ENCODE data around the gene SNED1.

The SNED1 gene

DNA sequence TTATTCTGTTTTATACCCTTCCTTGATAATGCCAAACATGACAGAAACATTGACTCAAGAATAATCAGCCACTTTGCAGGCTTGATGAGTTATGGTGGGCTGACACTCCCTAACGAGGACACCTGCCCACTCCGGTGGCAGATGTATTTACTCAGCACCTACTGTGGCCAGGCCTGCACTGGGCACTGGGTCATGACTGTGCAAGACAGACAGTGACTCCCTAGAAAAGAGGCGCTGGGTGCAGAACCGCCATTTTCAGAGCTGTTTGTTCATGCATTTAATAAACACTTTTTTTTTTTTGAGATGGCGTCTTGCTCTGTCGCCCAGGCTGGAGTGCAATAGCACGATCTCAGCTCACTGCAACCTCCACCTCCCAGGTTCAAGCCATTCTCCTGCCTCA is 32.5 kb downstream of the SNED1 start:
- no peak for DNase-seq

DNA sequence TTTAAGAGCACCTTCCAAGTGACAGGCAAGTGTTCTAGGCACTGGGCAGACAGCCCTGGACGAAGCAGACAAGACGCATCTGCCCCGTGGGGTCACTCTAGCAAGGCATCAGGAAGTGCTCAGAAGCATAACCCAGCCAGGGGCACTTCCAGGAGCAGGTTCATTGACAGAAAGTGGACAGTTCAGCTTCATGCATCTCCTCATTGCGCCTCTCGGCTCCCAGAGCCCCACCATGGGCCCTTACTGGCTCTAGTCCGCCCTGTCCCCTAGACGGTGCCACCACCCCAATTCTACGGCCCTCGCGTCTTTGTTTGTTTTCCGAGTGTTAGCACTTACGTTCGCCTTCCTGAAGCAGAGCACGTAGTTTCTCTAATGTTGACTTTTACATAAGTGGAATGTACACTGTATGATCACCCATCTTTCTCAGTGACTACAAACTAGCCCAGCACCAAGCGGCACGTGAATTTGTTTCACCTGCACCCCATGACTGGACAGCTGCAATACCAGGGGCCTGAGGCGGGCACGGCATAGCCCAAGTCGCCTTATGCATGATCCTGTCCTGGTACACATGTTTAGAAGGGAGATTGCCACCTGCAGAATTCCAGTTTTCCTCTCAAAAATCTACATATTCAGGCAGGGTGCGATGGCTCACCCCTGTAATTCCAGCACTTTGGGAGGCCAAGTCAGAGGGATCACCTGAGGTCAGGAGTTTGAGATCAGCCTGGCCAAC is 33.2 kb downstream of the SNED1 start:
- DNase-seq = no peak

DNA sequence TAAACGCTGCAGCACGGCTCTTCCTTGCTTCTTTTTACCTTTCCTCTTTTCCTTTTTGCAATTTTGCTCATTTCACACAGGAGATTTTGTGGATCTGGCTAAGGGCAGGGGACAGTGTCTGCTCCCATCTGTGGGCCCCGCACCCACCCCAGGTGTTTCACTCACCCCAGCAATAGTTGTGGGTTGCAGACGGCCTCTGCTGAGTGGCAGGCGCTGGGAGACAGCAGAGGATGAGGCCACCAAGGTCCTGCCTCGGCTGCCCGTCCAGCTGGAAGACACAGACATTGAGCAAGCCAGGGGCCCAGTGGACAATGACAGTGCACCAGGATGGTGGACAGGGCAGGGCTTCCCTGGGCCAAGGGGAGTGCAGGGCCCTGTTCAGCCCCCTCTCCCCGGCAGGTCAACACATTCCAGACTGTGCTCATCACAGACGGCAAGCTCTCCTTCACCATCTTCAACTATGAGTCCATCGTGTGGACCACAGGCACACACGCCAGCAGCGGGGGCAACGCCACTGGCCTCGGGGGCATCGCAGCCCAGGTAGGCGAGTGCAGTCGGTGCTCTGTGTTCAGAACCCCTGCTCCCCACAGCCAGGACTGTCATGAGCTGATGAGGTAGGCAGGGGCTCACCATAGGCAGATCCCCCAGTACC is 35.0 kb downstream of the SNED1 start:
- DNase-seq = no peak

DNA sequence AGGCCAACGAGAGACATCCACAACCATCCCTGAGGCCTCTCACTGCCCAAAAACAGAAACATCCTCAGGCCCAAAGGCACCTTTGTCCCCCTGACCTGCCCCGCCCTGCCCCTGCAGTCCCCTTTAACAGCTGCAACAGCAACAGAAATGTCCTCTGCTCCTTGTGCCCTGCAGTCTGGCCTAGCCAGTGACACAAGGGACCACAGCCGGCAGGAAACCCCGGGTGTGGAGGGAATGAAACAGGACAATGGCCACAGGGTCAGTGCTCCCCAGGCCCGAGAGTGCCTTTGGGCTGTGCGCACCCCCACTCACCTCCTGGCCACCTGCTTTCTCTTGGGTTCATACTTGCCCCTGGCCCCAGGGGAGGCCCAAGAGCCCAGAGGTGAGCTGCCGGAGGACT is 35.6 kb downstream of the SNED1 start:
- no peak for DNase-seq

DNA sequence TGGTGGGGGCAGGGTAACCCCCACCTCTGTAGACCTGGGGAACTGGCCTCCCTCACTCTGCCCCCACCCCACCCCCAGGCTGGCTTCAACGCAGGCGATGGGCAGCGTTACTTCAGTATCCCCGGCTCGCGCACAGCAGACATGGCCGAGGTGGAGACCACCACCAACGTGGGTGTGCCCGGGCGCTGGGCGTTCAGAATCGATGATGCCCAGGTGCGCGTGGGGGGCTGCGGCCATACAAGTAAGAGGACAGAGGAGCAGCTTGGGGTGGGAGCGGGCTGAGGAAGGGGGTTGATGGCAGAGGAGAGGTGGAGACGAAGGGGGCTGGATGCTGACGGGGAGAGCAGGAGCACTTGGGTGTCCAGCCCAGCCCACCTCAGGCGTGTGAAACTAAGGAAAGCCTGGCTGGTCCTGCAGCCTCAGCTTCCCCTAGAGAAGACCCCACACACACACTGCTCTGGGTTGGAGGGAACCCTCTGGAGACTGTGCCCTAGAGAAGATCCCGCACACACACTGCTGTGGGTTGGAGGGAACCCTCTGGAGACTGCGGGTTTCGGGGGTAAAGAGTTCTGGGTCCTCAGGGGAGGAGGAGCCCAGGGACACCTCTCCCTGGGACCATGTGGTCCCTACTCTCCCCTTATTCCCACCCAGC is 36.2 kb downstream of the SNED1 start:
- no peak for DNase-seq

DNA sequence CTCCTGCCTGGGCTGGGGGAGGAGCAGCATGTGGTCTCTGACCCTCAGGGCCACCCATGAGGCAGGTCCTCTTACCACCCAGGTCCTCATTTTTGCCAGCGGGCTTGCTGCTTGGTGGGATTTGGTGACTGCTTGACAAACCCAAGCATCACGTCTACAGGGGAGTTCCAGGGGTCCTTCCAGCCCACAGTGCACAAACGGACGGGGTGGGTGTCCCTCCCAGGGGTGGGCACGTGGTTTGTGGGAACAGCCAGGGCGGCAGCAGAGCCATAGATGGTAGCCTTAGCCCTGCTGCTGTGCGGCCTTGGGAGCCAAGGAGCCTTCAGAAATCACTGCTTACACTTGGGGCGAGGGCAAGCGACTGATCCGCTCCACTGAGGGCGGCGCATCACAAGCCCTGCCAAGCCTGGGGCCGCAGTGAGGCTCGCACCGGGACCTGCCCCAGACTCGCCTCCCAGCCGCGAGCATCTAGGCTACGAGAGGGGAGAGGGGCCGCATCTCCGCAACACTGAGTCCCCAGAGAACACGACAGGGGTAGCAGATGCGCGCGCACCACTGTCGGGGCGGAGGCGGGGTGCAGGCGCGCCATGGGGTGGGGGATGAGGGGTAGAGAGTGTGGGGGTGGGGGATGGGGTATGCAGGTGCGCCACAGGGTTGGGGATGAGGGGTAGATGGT is 36.9 kb downstream of the SNED1 start:
- DNase-seq = peak in 1 of 2 experiments; percentile 38

DNA sequence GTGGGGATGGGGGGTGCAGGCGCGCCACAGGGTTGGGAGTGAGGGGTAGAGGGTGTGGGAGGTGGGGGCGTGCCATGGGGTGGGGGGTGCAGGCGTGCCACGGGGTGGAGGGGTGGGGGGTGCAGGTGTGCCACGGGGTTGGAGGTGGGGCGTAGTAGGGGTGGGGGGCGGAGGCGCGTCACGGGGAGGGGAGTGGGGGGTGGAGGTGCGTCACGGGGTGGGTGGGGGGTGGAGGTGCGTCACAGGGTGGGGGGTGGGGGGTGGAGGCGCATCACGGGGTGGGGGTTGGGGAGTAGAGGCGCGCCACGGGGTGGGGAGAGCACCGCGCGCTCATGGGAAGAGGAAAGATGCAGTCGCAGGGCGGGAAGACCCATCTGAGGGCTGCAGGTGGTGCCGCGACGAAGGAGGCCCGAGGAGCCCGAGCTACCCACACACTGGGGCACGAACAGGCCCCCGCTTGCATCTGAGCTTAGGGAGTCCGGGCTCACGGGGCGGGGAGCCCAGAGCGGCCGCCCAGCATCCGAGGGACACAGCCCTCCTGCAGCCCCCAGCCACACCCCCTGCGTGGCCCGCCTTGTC is 37.5 kb downstream of the SNED1 start:
- DNase-seq = no peak

DNA sequence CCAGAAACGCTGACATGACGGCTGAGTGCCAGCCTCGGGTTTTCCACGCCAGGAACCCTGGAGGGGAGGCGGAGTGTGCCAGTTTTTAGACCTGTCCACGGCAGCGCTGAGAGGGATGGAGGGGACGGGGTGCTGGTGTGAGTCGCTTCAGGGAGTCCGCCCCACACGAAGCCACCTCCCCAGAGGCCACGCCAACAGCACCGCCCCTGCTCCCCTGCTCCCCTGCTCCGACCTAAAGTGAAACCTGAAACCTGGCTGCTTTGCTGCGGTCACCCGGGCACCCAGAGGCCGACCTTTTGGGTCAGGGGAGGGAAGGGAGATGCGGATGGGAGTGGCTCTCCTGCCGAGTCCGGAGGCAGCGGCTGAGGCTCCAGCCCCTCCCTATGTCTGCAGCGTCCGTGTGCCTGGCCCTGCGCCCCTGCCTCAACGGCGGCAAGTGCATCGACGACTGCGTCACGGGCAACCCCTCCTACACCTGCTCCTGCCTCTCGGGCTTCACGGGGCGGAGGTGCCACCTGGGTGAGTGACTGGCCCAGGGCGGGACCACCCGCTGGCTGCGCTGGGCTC is 38.1 kb downstream of the SNED1 start:
- peak; percentile 70 to 75 for DNase-seq

DNA sequence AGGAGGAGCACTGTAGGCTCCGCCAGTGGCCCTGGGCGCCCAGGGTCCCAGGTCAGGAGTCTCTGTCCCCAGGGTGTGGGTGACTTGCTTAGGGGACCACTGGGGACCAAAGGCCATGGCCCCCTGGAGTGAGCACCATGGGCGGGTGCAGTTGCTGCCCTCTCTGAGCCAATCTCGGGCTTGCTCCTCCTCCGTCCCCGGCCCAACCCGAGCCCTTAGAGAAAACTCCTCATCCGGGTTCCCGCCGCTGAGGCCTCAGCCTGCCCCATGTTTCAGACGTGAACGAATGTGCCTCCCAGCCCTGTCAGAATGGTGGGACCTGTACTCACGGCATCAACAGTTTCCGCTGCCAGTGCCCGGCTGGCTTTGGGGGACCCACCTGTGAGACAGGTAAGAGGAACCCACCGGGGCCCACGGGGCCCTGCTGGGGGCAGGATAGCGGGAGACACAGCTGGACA is 38.6 kb downstream of the SNED1 start:
- DNase-seq = peak; percentile 39 to 51

DNA sequence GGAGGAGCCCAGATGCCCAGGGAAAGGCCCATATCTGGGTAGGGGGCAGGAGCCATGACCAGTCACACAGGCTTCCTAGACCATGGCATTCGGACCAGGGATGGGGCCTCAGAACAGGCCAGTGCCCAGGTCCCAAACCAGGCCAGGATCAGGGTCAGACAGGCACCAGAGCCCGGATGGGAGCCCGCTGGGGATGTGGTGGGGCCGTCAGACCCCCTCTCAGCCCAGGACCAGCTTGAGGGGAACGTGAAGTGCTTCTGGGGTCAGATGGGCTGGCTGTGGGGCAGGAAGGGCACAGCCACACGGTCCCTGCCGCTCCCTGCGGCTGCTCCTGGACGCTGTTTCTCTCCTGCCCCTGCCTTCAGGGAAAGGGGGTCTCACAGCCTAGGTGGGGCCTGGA is 39.1 kb downstream of the SNED1 start:
- no peak for DNase-seq

DNA sequence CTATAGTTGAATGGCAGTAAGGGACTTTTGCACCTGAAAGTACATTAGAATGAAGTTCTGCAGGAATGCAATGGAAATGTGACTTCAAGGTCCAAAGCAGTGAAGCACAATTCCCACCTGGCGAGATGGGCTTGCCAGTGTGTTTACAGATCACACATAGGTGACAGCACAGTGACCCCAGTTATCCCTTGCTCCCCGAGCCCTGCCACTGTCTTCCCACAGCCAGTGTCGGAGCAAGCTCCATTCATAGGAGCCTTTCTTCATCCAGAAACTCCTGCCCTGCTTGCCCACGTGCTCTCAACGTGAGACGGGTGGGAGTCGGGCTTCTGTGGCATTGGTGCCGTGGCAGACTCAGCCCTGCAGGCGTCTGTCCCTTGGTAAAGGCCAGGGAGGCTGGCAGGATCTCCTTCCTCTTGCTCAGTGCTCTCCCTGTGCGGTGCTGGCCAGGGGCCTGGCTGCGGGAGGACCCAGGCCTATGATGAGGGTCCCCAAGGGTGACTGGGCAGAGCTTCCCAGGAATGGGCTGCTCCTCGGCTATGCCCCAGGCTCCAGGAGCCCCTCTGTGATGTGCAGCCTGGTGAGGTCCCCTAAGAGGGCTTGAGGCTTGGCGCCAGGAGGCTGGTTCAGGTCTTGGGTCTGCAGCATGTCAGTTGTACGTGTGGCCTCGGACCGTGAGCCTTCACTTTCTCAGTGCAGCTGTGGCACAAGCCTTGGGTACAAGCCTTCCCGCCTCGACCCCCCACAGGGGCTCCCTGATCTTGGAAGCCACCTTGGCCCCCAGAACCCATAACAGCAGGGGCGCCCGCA is 40.2 kb downstream of the SNED1 start:
- DNase-seq = no peak

DNA sequence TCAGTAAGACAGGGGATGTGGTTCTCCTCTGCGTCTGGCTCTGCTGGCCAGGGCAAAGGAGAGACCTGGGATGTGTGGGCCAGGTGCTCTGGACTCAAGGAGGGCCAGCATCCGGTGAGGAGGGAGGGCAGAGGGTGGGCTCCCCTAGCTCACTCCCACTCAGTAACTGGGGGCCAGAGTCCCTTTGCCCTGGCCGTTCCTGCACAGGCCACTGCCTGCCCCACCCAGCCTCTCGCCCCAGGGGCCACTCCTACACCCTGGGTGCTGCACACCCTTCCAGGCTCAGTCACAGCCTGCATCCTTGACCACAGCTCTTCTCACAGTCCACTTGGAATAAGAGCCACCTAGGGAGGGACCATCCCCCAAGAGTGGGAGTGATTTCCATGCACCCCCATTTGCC is 41.0 kb downstream of the SNED1 start:
- DNase-seq = no peak

DNA sequence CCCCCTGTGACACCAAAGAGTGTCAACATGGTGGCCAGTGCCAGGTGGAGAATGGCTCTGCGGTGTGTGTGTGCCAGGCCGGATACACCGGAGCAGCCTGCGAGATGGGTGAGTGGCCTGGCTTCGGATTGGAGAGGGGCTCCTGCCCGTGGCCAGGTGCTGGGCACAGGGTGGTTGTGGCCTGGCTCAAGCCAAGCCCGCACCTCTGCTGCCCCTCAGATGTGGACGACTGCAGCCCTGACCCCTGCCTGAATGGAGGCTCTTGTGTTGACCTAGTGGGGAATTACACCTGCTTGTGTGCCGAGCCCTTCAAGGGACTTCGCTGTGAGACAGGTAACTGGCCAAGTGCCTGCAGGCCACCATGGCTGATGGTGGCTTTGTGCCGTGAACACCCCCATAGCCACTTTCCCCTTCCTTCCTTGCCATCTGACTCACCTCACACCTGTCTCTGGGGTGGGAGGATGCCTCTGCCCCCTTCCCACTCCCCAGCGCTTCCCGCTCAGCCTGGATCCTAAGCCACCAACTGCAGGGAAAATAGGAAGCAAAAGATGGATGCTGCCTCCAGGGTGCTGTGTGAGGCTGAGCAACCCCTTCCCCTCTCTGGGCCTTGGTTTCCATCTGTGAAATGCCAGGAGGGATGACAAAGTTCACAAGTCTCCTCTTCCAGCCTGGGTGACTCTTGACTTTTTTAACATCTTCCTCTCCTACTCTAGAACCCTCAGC is 41.8 kb downstream of the SNED1 start:
- DNase-seq = no peak

DNA sequence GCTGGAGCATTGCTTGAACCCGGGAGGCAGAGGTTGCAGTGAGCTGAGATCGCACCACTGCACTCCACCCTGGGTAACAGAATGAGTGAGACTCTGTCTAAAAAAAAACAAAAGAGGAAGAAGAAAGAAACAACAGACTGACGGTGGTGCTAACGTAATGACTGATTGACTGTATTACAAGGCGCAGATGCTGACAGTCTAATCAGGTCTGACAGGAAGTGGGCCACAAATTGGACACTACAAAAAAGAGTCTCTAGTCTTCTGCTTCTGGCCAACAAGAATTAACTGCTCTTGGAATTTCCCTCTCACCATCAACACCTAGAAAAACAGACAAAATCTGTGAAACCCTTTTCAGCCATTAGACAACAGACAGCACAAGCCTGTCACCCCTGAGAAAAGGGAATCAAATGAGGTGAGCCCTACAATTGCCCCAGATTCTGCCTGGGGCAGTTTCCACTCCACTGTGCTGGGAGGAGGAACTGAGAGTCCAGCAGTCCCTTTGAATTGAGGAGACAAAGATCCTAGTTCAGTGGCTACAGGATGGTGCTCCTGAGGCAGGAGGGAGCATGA is 43.3 kb downstream of the SNED1 start:
- DNase-seq = no peak

DNA sequence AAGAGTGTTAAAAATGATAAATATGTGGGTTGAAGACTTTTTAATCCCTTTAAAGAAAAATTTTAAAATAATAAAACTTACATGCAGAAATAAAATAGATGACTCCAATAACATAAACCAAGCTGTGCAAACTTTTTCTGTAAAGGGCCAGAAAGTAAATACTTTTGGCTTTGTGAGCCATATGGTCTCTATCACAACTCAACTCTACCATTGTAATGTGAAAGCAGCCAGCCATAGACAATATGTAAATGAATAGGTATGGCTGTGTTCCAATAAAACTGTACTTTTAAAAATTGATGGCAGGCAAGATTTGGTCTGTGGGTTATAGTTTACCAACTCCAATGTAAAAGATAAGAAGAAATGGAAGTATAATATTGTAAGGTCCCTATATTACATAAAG is 45.2 kb downstream of the SNED1 start:
- DNase-seq = no peak

DNA sequence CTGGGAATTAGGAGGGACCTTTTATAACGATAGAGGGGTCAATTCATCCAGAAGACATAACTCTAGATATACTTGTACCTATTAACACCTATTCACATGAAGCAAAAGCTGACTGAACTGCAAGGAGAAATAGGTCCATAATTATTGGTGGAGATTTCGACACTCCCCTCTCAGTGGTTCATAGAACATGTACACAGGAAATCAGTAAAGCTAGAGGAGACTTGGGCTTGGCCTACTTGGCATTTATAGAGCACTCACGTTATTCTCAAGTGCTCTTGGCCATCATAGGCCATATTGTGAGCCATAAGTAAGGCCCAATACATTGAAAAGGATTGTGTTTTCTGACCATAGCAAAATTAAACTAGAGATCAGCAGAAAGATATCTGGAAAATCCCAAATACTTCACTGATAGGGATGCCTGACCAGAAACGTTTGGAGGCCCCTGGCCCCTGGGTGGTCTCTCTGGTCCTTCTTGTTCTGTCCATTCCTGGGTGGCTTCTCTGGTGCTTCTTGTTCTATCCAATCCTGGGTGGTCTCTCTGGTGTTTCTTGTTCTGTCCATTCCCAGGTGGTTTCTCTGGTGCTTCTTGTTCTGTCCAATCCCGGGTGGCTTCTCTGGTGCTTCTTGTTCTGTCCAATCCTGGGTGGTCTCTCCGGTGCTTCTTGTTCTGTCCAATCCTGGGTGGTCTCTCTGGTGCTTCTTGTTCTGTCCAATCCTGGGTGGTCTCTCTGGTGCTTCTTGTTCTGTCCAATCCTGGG is 49.0 kb downstream of the SNED1 start:
- DNase-seq = no peak

DNA sequence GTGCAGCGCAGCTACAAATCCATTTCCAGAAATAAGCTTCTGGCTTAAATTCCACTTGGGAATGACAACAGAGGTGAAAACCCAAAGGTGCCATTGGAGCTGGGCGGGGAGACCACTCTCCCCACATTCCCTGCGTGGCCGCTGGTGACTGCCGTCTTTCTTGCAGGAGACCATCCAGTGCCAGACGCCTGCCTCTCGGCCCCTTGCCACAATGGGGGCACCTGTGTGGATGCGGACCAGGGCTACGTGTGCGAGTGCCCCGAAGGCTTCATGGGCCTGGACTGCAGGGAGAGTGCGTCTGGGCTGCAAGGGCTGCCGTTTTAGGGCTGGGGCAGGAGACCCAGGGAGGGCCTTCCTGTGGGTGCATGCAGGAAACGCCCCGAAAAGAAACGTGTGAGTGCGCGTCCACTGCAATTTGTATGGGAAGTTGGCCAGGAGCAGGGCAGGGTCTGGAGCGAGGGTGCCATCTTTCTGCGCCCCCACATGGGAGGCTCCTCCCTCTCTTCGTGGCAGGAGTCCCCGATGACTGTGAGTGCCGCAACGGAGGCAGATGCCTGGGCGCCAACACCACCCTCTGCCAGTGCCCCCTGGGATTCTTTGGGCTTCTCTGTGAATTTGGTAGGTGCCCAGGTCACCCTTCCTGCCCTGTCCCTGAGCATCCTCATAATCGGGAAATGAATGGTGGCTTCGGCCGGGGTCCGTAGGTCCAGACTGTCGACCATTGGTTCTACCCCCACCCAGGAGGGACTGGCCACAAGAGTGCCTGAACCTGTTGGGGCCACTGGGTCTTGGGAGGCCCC is 49.9 kb downstream of the SNED1 start:
- DNase-seq = no peak

DNA sequence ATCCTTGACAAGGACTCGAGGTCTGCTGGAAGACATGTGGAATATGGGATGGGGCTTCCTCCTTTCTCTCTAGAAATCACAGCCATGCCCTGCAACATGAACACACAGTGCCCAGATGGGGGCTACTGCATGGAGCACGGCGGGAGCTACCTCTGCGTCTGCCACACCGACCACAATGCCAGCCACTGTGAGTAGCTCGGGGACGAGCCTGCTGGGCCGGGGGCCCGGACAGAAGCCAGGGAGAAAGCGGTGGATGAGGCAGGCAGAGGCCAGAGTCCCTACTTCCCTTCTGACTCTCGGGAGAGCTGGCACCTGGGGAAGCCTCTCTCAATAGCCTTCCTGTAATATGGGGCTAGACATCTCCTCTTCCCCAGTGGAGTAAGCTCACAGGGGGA is 50.5 kb downstream of the SNED1 start:
- DNase-seq = no peak

All from activated T-cell treated with anti-CD3 and anti-CD28 coated beads, Interleukin-2, amount 50 U/mL, for 48 hours (primary cell).